Caco-2 (cell line): ENCODE measurements around the gene ZNF710. TPM values are rescaled to one million over a fixed set of nuclear protein-coding genes. Genes with fewer than 3 reads are reported as not detected.

Experiments
- BruUV-seq: library from RNA; stranded (reverse); fragments of 400-500 nt; replicated peaks from 2 replicates; lab custom pipeline; 2021; lab: Mats Ljungman, UMichigan
- CTCF ChIA-PET: fragments of 300-600 bp; sonication (Branson Sonifier 250); formaldehyde crosslinking; loops from one replicate; lab custom pipeline; 2022; ENCODE audit warnings: antibody characterized with exemption; lab: Charles Lee
- POLR2A ChIA-PET: fragments of 300-600 bp; sonication (Branson Sonifier 250); formaldehyde crosslinking; loops from one replicate; lab custom pipeline; 2022; ENCODE audit warnings: antibody characterized with exemption; lab: Charles Lee
- DNase-seq, 2 experiments: peaks; one replicate each; pipeline versions ENCODE4 v3.0.0 to v3.0.0-alpha.2; 2020 to 2022
- H3K27me3 ChIP-seq: replicated peaks from 2 replicates; pipeline ENCODE4 v1.6.0; 2011; ENCODE audit warnings: low read length; ENCODE audit not compliant: control insufficient read depth, insufficient read depth
- H3K36me3 ChIP-seq: 2 replicates; pipeline ENCODE4 v1.5.1; 2011; ENCODE audit warnings: low read length; ENCODE audit not compliant: control insufficient read depth, insufficient read depth
- H3K4me1 ChIP-seq: fragments of 250-450 bp; sonication (Bioruptor Pico); 2 replicates; pipeline ENCODE4 v1.5.1; 2020; ENCODE audit warnings: mild to moderate bottlenecking
- H3K4me3 ChIP-seq: 2 replicates; pipeline ENCODE4 v1.5.1; 2011; ENCODE audit warnings: low read depth, mild to moderate bottlenecking, control low read depth, low read length
- H3K9me3 ChIP-seq: fragments of 250-450 bp; sonication (Bioruptor Pico); 2 replicates; pipeline ENCODE4 v1.5.1; 2020; ENCODE audit warnings: mild to moderate bottlenecking, moderate library complexity
- H3K27ac Mint-ChIP-seq: one replicate; pipeline ENCODE4 v1.8.0; 2022; ENCODE audit warnings: mixed read lengths; ENCODE audit not compliant: unreplicated experiment
- H3K27me3 Mint-ChIP-seq: one replicate; pipeline ENCODE4 v1.8.0; 2022; ENCODE audit warnings: mixed read lengths; ENCODE audit not compliant: insufficient read depth, unreplicated experiment
- H3K36me3 Mint-ChIP-seq: one replicate; pipeline ENCODE4 v1.8.0; 2022; ENCODE audit warnings: mild to moderate bottlenecking, mixed read lengths; ENCODE audit not compliant: insufficient read depth, unreplicated experiment
- H3K4me1 Mint-ChIP-seq: one replicate; pipeline ENCODE4 v1.8.0; 2022; ENCODE audit warnings: low read depth, mixed read lengths; ENCODE audit not compliant: unreplicated experiment
- H3K4me3 Mint-ChIP-seq: one replicate; pipeline ENCODE4 v1.8.0; 2022; ENCODE audit warnings: mild to moderate bottlenecking, moderate library complexity, mixed read lengths; ENCODE audit not compliant: unreplicated experiment
- H3K9me3 Mint-ChIP-seq: one replicate; pipeline ENCODE4 v1.8.0; 2022; ENCODE audit warnings: mixed read lengths; ENCODE audit not compliant: unreplicated experiment
- CTCF ChIP-seq, 2 experiments: fragments of 200-600 bp in 1 of 2; IDR thresholded peaks; 1 replicate in 1 of 2; 2 replicates in 1 of 2; pipeline versions ENCODE4 v1.5.1 to v1.8.0; 2011 to 2022; ENCODE audit warnings: antibody characterized with exemption in 1 of 2, control low read depth in 1 of 2, inconsistent platforms in 1 of 2, low read depth in 1 of 2, low read length in 1 of 2, mild to moderate bottlenecking in 1 of 2, moderate library complexity in 1 of 2; ENCODE audit not compliant: insufficient read depth in 1 of 2, severe bottlenecking in 1 of 2, unreplicated experiment in 1 of 2
- intact Hi-C: fragments of 100-400 bp; cut with micrococcal nuclease; formaldehyde crosslinking; loops from one replicate; pipeline ENCODE4 v1.10.0; 2022; ENCODE audit not compliant: unreplicated experiment
- total RNA-seq: library from RNA; stranded (reverse); gene quantifications from 2 replicates; pipeline ENCODE4 v1.2.3, GENCODE V29; 2022

Gene ZNF710
- total RNA-seq, 1 experiment from 2014 or later: 21.4 TPM

- intact Hi-C loops: no loop called here
- Mint-ChIP-seq H3K36me3 (peaks cover 28% of the 10 kb centered on the region), H3K9me3 (no peaks in the 10 kb centered on the region), H3K4me3 (no peak overlapping the region), H3K4me1 (no peaks in the 10 kb centered on the region), H3K27ac (no peak overlapping the region), H3K27me3 (no peaks in the 10 kb centered on the region)
- ChIA-PET POLR2A (interaction anchor here (0.6 kb wide), 1 partner anchor 330 kb away, joined by 5 read pairs; no protein-coding TSS in a partner anchor), CTCF (no interaction called here)
- Histone ChIP-seq H3K4me3 (no peak overlapping the region), H3K27me3 (no peaks in the 10 kb centered on the region), H3K36me3 (no peaks in the 10 kb centered on the region; the same call in 1 of the 2 replicates), H3K4me1 (no peaks in the 10 kb centered on the region), H3K9me3 (no peaks in the 10 kb centered on the region)
- no TSS peak for BruUV-seq
- DNase-seq: no peak
- TF ChIP-seq CTCF (IDR thresholded peaks at IDR 0.05; ENCODE audit: insufficient read depth in 1 of 2, low read depth in 1 of 2, low read length in 1 of 2, severe bottlenecking in 1 of 2, unreplicated experiment in 1 of 2): no peak
Measured at GRCh38 chr15:90083419-90083818, 82.3 kb downstream of the ZNF710 start.

- intact Hi-C loops: no loop called here
- H3K4me3 Mint-ChIP-seq: no peak overlapping the region
- no peak for TF ChIP-seq CTCF (IDR thresholded peaks at IDR 0.05; ENCODE audit: insufficient read depth in 1 of 2, low read depth in 1 of 2, low read length in 1 of 2, severe bottlenecking in 1 of 2, unreplicated experiment in 1 of 2)
- BruUV-seq: no TSS peak
- no peak for DNase-seq
- Histone ChIP-seq H3K9me3 (no peaks in the 10 kb centered on the region), H3K4me3 (no peak overlapping the region), H3K4me1 (no peaks in the 10 kb centered on the region), H3K36me3 (no peaks in the 10 kb centered on the region; the same call in 1 of the 2 replicates), H3K27me3 (no peaks in the 10 kb centered on the region)
- no peaks in the 10 kb centered on the region for H3K9me3 Mint-ChIP-seq
- H3K27me3 Mint-ChIP-seq: no peaks in the 10 kb centered on the region
- peaks cover 28% of the 10 kb centered on the region for H3K36me3 Mint-ChIP-seq
- H3K4me1 Mint-ChIP-seq: no peaks in the 10 kb centered on the region
- POLR2A ChIA-PET: no interaction called here
- CTCF ChIA-PET: interaction anchor here (1.4 kb wide), 1 partner anchor 8 kb away, joined by 4 read pairs; no protein-coding TSS in a partner anchor
- H3K27ac Mint-ChIP-seq: no peak overlapping the region
Measured at GRCh38 chr15:90083954-90084607, 83.0 kb downstream of the ZNF710 start.

- ChIA-PET POLR2A (no interaction called here), CTCF (interaction anchor here (1.4 kb wide), 1 partner anchor 9 kb away, joined by 4 read pairs; no protein-coding TSS in a partner anchor)
- H3K4me1 Mint-ChIP-seq: no peaks in the 10 kb centered on the region
- Histone ChIP-seq H3K4me1 (no peaks in the 10 kb centered on the region), H3K4me3 (no peak overlapping the region), H3K9me3 (no peaks in the 10 kb centered on the region), H3K36me3 (no peaks in the 10 kb centered on the region; the same call in 1 of the 2 replicates), H3K27me3 (no peaks in the 10 kb centered on the region)
- H3K4me3 Mint-ChIP-seq: no peak overlapping the region
- H3K9me3 Mint-ChIP-seq: no peaks in the 10 kb centered on the region
- intact Hi-C loops: loop anchor here (5.0 kb wide), 2 partner anchors 173 to 343 kb away; partner anchors contain the start of gene ARPIN
- BruUV-seq: no TSS peak
- peaks cover 28% of the 10 kb centered on the region for H3K36me3 Mint-ChIP-seq
- no peak for TF ChIP-seq CTCF (IDR thresholded peaks at IDR 0.05; ENCODE audit: insufficient read depth in 1 of 2, low read depth in 1 of 2, low read length in 1 of 2, severe bottlenecking in 1 of 2, unreplicated experiment in 1 of 2)
- no peak overlapping the region for H3K27ac Mint-ChIP-seq
- H3K27me3 Mint-ChIP-seq: no peaks in the 10 kb centered on the region
- no peak for DNase-seq
Measured at GRCh38 chr15:90084876-90085423, 83.8 kb downstream of the ZNF710 start.
